Measurements from ENCODE around the gene IMP3. TPM values are rescaled to one million over a fixed set of nuclear protein-coding genes. Genes with fewer than 3 reads are reported as not detected.

Gene IMP3
- total RNA-seq, 4 donors from 2014 or later = 161 to 204 (median 185) TPM

- 61 to 74% methylated on average over 3 of the region's 3 CpGs for WGBS, 2 donors
Measured at GRCh38 chr15:75597667-75598341, 42.2 kb downstream of the IMP3 start.

GRCh38 chr15:75596703-75597345, 43.2 kb downstream of the IMP3 start:
- WGBS, 2 donors = 82 to 98% methylated on average over 3 of the region's 3 CpGs
- no peak for DNase-seq (ENCODE audit: low spot score in 2 of 2)
- intact Hi-C loops (cut with DNase I; ENCODE audit: low total_unique reads) = no loop called here
- H3K4me3 ChIP-seq (ENCODE audit: low read depth, poor library complexity, severe bottlenecking) = no peak overlapping the region
- TF ChIP-seq CTCF (IDR thresholded peaks at IDR 0.05) = no peak
- TF ChIP-seq POLR2A (IDR thresholded peaks at IDR 0.05) = no peak

More at GRCh38 chr15:75597667-75598341, 42.2 kb downstream of the IMP3 start:
- DNase-seq (ENCODE audit: low spot score in 2 of 2) = no peak
- intact Hi-C loops (cut with DNase I; ENCODE audit: low total_unique reads) = no loop called here
- no peak for TF ChIP-seq CTCF (IDR thresholded peaks at IDR 0.05)
- no peak for TF ChIP-seq POLR2A (IDR thresholded peaks at IDR 0.05)
- H3K4me3 ChIP-seq (ENCODE audit: low read depth, poor library complexity, severe bottlenecking) = no peak overlapping the region

GRCh38 chr15:75594276-75594675, 45.7 kb downstream of the IMP3 start:
- no peak overlapping the region for H3K4me3 ChIP-seq (ENCODE audit: low read depth, poor library complexity, severe bottlenecking)
- no peak for DNase-seq (ENCODE audit: low spot score in 2 of 2)
- 92 to 94% methylated on average over 9 of the region's 9 CpGs for WGBS, 2 donors
- no peak for TF ChIP-seq CTCF (IDR thresholded peaks at IDR 0.05)
- no peak for TF ChIP-seq POLR2A (IDR thresholded peaks at IDR 0.05)
- intact Hi-C loops (cut with DNase I; ENCODE audit: low total_unique reads) = no loop called here

- no peak for TF ChIP-seq POLR2A (IDR thresholded peaks at IDR 0.05)
- TF ChIP-seq CTCF (IDR thresholded peaks at IDR 0.05) = no peak
- WGBS, 2 donors = 89 to 98% methylated on average over 4 of the region's 4 CpGs
- no peak for DNase-seq (ENCODE audit: low spot score in 2 of 2)
- intact Hi-C loops (cut with DNase I; ENCODE audit: low total_unique reads) = no loop called here
- no peak overlapping the region for H3K4me3 ChIP-seq (ENCODE audit: low read depth, poor library complexity, severe bottlenecking)
Measured at GRCh38 chr15:75591655-75592364, 48.2 kb downstream of the IMP3 start.

GRCh38 chr15:75590239-75590638, 49.8 kb downstream of the IMP3 start:
- TF ChIP-seq CTCF (IDR thresholded peaks at IDR 0.05) (no peak), POLR2A (IDR thresholded peaks at IDR 0.05) (no peak)
- WGBS, 2 donors = 83 to 85% methylated on average over 2 of the region's 2 CpGs
- intact Hi-C loops (cut with DNase I; ENCODE audit: low total_unique reads) = no loop called here
- no peak for DNase-seq (ENCODE audit: low spot score in 2 of 2)
- no peak overlapping the region for H3K4me3 ChIP-seq (ENCODE audit: low read depth, poor library complexity, severe bottlenecking)

Other genes with a start within 250 kb of the IMP3 start
- gene SIN3A, start 188.5 kb downstream of the IMP3 start, total RNA-seq = 10 to 100 TPM; 47.1 to 68.8 (median 49.6) TPM
- 10 to 100 TPM in 3 of 4 donors, 1 to 10 TPM in 1; 7.3 to 15.5 (median 10.8) TPM for gene PTPN9, start 60.9 kb downstream of the IMP3 start, total RNA-seq
- gene SNUPN, start 14.5 kb downstream of the IMP3 start, total RNA-seq = 10 to 100 TPM; 16.5 to 19.7 (median 18.1) TPM
- gene SNX33, start 7.7 kb upstream of the IMP3 start, total RNA-seq = 10 to 100 TPM; 24.8 to 40.5 (median 35.5) TPM
- 10 to 100 TPM in 2 of 4 donors, 1 to 10 TPM in 2; 9.1 to 28.7 (median 10.5) TPM for gene CSPG4, start 72.6 kb upstream of the IMP3 start, total RNA-seq
- 10 to 100 TPM; 17.2 to 18.3 (median 17.6) TPM for gene UBE2Q2, start 203.2 kb upstream of the IMP3 start, total RNA-seq

Data from lower leg skin (tissue), 4 donors.